ENCODE results near the gene HOXD3.

DNA sequence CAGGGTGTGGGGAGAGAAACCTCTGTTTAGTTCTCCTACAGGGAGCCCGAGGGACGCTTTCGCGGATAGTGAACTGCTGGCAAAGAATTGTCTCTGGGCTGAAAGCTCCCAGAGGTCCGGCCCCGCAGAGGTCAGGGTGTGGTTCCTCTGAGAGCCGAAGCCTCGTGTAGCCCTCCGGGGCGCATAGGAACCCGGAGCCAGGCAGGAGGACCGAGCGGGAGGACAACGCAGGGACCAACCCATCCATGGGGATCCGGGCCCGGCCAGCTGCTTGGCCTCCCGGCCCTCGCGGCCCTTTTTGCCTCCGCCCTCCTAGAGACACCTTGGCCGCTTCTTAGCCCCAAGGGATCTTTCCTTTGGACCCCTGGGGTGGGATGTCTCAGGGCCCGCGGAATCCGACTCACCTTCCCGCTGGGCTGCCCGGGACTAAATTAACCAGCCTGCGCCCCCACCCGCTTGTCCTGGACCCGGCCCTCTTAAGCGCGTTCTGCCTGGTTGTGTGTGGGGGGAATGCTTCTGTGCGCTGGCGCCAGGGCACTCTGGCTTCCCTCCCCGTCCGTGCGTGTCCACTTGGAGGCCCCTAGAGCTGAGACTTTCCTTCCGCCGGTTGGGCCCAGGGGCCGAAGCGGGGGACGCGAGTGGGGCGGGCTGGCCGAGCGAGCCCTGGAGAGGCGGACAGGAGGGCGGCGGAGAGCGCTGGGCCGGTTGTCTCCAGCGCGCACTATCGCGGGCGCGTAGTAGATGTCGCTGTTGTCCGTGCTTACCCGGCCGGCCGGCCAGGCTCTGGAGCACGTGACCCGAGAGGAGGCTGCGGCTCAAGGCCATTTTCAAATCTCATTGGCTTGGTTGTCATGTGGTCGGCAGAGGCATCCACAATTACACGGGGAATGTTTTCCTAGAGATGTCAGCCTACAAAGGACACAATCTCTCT, 41.0 kb upstream of the HOXD3 start, which contains the start of gene HOXD10:
- TF ChIP-seq EZH2phosphoT487 (IDR thresholded peaks at IDR 0.05; ENCODE audit: borderline replicate concordance) (no peak), CTCF (conservative IDR thresholded peaks at IDR 0.05; ENCODE audit: low read length) (no peak)
